ENCODE results near the gene KIF16B.

Gene KIF16B

DNA sequence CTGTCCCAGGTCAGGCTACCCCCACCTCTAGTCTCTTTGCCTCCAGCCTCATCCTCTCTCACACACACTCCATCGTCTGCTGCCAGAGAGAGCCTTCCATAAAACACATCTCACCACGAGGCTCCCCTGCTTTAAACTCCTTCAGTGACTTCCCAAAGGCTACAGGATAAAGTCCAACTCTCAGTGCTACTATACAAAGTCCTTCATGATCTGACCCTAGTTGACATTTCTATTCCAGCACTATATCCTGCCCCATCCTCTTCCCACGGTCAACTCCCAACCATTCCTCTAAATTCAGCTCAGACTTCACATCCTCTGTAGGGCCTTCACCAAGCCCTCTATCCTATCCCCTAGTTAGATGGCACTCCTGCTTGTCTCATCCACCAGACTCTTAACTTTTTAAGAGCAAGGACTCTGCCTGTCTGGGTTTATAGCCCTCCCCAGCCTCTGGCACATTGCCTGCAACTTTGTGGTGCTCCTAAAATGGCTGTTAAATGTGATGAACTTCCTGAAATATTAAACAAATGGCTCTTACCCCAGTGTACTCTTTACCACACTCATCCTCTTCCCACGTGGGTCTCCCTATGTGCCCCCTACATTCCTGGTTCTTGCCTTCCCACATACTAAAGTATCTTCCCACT, 36.1 kb downstream of the KIF16B start:
- TF ChIP-seq, protein P1, sequence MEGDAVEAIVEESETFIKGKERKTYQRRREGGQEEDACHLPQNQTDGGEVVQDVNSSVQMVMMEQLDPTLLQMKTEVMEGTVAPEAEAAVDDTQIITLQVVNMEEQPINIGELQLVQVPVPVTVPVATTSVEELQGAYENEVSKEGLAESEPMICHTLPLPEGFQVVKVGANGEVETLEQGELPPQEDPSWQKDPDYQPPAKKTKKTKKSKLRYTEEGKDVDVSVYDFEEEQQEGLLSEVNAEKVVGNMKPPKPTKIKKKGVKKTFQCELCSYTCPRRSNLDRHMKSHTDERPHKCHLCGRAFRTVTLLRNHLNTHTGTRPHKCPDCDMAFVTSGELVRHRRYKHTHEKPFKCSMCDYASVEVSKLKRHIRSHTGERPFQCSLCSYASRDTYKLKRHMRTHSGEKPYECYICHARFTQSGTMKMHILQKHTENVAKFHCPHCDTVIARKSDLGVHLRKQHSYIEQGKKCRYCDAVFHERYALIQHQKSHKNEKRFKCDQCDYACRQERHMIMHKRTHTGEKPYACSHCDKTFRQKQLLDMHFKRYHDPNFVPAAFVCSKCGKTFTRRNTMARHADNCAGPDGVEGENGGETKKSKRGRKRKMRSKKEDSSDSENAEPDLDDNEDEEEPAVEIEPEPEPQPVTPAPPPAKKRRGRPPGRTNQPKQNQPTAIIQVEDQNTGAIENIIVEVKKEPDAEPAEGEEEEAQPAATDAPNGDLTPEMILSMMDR (IDR thresholded peaks at IDR 0.05), result no peak
- TF ChIP-seq ZFX (IDR thresholded peaks at IDR 0.05; ENCODE audit: borderline replicate concordance), result no peak
- no peak overlapping the region for H3K27ac ChIP-seq

DNA sequence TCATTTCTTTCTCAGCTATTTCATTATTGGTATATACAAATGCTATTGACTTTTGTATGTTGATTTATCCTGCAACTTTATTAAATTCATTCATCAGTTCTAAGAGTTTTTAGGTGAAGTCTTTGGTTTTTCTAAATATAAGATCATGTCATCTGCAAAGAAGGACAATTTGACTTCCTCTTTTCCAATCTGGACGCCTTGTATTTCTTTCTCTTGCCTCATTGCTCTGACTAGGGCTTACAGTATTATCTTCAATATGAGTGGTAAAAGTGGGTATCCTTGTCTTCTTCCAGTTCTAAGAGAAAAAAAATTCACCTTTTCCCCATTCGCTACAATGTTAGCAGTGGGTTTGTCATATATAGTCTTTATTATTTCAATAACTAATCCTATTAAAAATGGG, 38.0 kb downstream of the KIF16B start:
- TF ChIP-seq, protein P1 (IDR thresholded peaks at IDR 0.05), result no peak
- no peak for TF ChIP-seq ZFX (IDR thresholded peaks at IDR 0.05; ENCODE audit: borderline replicate concordance)
- H3K27ac ChIP-seq, result no peak overlapping the region

DNA sequence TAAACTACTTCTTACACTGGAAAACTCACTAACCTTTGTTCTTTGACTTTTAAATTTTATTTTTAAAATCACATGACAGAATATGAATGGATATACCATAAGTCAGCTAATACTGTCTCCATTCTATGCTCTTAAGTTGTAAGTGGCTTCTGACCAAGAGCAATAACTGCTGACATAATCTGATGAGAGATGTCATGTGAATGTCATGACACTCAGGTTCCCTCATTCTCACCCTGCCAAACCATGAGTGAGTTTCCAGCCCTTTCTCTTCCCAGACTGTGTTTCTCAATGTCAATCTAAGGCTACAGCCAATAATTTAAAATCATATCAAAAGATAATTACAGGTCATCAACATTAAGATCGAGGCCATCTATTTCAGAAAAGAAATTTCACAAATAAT, 39.7 kb downstream of the KIF16B start:
- TF ChIP-seq, protein P1 (IDR thresholded peaks at IDR 0.05), result no peak
- TF ChIP-seq ZFX (IDR thresholded peaks at IDR 0.05; ENCODE audit: borderline replicate concordance), result no peak

GRCh38 chr20:16531485-16531884, 41.8 kb downstream of the KIF16B start:
- TF ChIP-seq, protein P1 (IDR thresholded peaks at IDR 0.05), result no peak
- TF ChIP-seq ZFX (IDR thresholded peaks at IDR 0.05; ENCODE audit: borderline replicate concordance), result no peak

More for the DNA sequence above, 39.7 kb downstream of the KIF16B start:
- H3K27ac ChIP-seq, result no peak overlapping the region

GRCh38 chr20:16530201-16530681, 43.0 kb downstream of the KIF16B start:
- H3K27ac ChIP-seq, result no peak overlapping the region
- TF ChIP-seq, protein P1 (IDR thresholded peaks at IDR 0.05), result no peak
- TF ChIP-seq ZFX (IDR thresholded peaks at IDR 0.05; ENCODE audit: borderline replicate concordance), result no peak

More at GRCh38 chr20:16531485-16531884, 41.8 kb downstream of the KIF16B start:
- H3K27ac ChIP-seq, result no peak overlapping the region

DNA sequence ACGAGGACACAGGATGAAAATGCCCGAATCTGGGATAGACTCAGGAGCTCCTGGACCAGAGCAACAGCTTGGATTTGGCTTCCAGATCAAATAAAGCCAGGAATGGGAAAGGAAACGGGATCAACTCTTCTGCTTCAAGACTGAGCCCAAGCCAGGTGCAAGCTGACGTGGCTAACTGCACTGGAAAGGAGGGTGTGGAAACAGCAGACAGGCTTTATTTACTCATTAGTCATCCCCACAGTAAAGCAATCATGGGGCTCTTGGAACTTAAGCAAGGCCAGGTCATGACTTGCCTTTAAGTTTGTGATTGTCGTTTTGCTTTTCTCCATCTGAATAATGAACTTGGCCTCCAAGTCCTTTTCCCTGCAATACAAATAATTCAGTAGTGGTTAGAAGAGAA, 45.2 kb downstream of the KIF16B start:
- H3K27ac ChIP-seq, result 0 out of 2 replicates have a peak overlapping the region, but pooled peaks have one; percentile 13

GRCh38 chr20:16527438-16527837, 45.8 kb downstream of the KIF16B start:
- no peak overlapping the region for H3K27ac ChIP-seq

More for the DNA sequence above, 45.2 kb downstream of the KIF16B start:
- TF ChIP-seq, protein P1 (IDR thresholded peaks at IDR 0.05), result no peak
- no peak for TF ChIP-seq ZFX (IDR thresholded peaks at IDR 0.05; ENCODE audit: borderline replicate concordance)

More at GRCh38 chr20:16527438-16527837, 45.8 kb downstream of the KIF16B start:
- TF ChIP-seq ZFX (IDR thresholded peaks at IDR 0.05; ENCODE audit: borderline replicate concordance), result no peak
- TF ChIP-seq, protein P1 (IDR thresholded peaks at IDR 0.05), result no peak
